K562 (cell line): ENCODE measurements around the gene GMPR. TPM values are rescaled to one million over a fixed set of nuclear protein-coding genes. Genes with fewer than 3 reads are reported as not detected.

Source experiments
- ARID1B ChIP-seq: fragments of 450-650 bp; IDR thresholded peaks from 2 replicates; pipeline ENCODE4 v1.6.1; 2016; ENCODE audit warnings: antibody characterized with exemption, mild to moderate bottlenecking, inconsistent platforms
- ATF1 ChIP-seq, 2 experiments: fragments of 450-650 bp in 1 of 2; IDR thresholded peaks; 2 replicates each; pipeline ENCODE4 v1.6.1; 2016; ENCODE audit warnings: missing compliant biosample characterization in 1 of 2, missing genetic modification characterization in 1 of 2
- CBX5 ChIP-seq: IDR thresholded peaks from 2 replicates; pipeline ENCODE4 v1.6.1; 2014; ENCODE audit warnings: low read depth, borderline replicate concordance
- DIDO1 ChIP-seq: fragments of 450-650 bp; IDR thresholded peaks from 2 replicates; pipeline ENCODE4 v1.6.1; 2016; ENCODE audit warnings: low read depth, missing biosample characterization, missing genetic modification characterization
- E2F1 ChIP-seq: sonication (generic); formaldehyde crosslinking; IDR thresholded peaks from 2 replicates; pipeline ENCODE4 v1.8.1; 2023; ENCODE audit warnings: mild to moderate bottlenecking, missing genetic modification reagents, moderate library complexity
- LEF1 ChIP-seq: fragments of 450-650 bp; IDR thresholded peaks from 2 replicates; pipeline ENCODE4 v1.6.1; 2016; ENCODE audit warnings: mild to moderate bottlenecking
- MAFG ChIP-seq: fragments of 450-650 bp; conservative IDR thresholded peaks from 2 replicates; pipeline ENCODE4 v1.6.1; 2016; ENCODE audit warnings: missing genetic modification characterization, missing compliant biosample characterization
- MBD2 ChIP-seq: sonication (generic); IDR thresholded peaks from 2 replicates; pipeline ENCODE4 v1.6.1; 2016; ENCODE audit warnings: low read depth, borderline replicate concordance
- MCM5 ChIP-seq: fragments of 450-650 bp; IDR thresholded peaks from 2 replicates; pipeline ENCODE4 v1.6.1; 2016; ENCODE audit warnings: low read depth
- MITF ChIP-seq: IDR thresholded peaks from 2 replicates; pipeline ENCODE4 v1.6.1; 2014; ENCODE audit warnings: antibody characterized with exemption
- NR2C2 ChIP-seq, 2 experiments: fragments of 200-800 bp in 1 of 2; sonication (Bioruptor generic) in 1 of 2; sonication (generic) in 1 of 2; formaldehyde crosslinking in 1 of 2; IDR thresholded peaks; 2 replicates each; pipeline versions ENCODE4 v1.6.1 to v1.8.0; 2016 to 2022; ENCODE audit warnings: mild to moderate bottlenecking in 1 of 2, missing compliant biosample characterization in 1 of 2, missing genetic modification characterization in 1 of 2, missing genetic modification reagents in 1 of 2
- PBX2 ChIP-seq, 2 experiments: IDR thresholded peaks in 1 of 2; conservative IDR thresholded peaks in 1 of 2; 2 replicates each; pipeline ENCODE4 v1.6.1; 2016; ENCODE audit warnings: low read depth in 2 of 2, mild to moderate bottlenecking in 1 of 2, missing compliant biosample characterization in 1 of 2, missing genetic modification characterization in 1 of 2, moderate library complexity in 1 of 2
- PHB2 ChIP-seq: fragments of 450-650 bp; IDR thresholded peaks from 2 replicates; pipeline ENCODE4 v1.6.1; 2017; ENCODE audit warnings: low read depth
- PHF8 ChIP-seq: fragments of 200-600 bp; sonication (generic); IDR thresholded peaks from 2 replicates; pipeline ENCODE4 v1.6.1; 2012; ENCODE audit warnings: mixed run types, mild to moderate bottlenecking, inconsistent platforms, low read length, moderate library complexity, borderline replicate concordance
- TFAP4 ChIP-seq: sonication (generic); formaldehyde crosslinking; IDR thresholded peaks from 2 replicates; pipeline ENCODE4 v1.8.0; 2022; ENCODE audit warnings: missing genetic modification reagents, mild to moderate bottlenecking, moderate library complexity, borderline replicate concordance
- TSC22D4 ChIP-seq: fragments of 450-650 bp; IDR thresholded peaks from 2 replicates; pipeline ENCODE4 v1.6.1; 2016; ENCODE audit warnings: missing genetic modification characterization, missing biosample characterization, control low read depth
- ZNF133 ChIP-seq: fragments of 250-450 bp; sonication (Bioruptor Pico); IDR thresholded peaks from 2 replicates; pipeline ENCODE4 v1.4.0; 2020; ENCODE audit warnings: mild to moderate bottlenecking
- ZNF655 ChIP-seq: fragments of 250-450 bp; sonication (Bioruptor Pico); IDR thresholded peaks from 2 replicates; pipeline ENCODE4 v1.5.0; 2021
- ZSCAN29 ChIP-seq: fragments of 450-650 bp; IDR thresholded peaks from 2 replicates; pipeline ENCODE4 v1.6.1; 2017
- polyA plus RNA-seq, 8 experiments: library from polyadenylated mRNA; depleted of rRNA in 4 of 8; stranded (reverse) in 5 of 8; unstranded in 3 of 8; fragments of >200 nt; fragmentation: Nextera tagmentation in 2 of 8; fragmentation: Illumina TruSeq in 1 of 8; extraction: Ambion mirVana in 2 of 8; extraction: Trizol in 1 of 8; gene quantifications; 2 replicates each; pipeline versions ENCODE4 v1.2.1 to v1.2.3, GENCODE V29; 2011 to 2014; ENCODE audit warnings: inconsistent platforms in 1 of 8, missing spikeins in 1 of 8
- total RNA-seq, 7 experiments: library from RNA; depleted of rRNA in 6 of 7; stranded (reverse); fragments of >200 nt in 6 of 7; fragmentation: Illumina TruSeq in 2 of 7; extraction: Trizol in 2 of 7; gene quantifications; 2 replicates each; pipeline versions ENCODE4 v1.2.1 to v1.2.3, GENCODE V29; 2011 to 2021; ENCODE audit warnings: low replicate concordance in 1 of 7

Gene GMPR
- total and polyA plus RNA-seq, 9 of the 15 experiments (the other 6 are each of a cell fraction or from before 2014, with no cell fraction given), result 34.6 to 83.7 (median 49.8) TPM

- TF ChIP-seq ATF1 (CRISPR knock-in tag; IDR thresholded peaks at IDR 0.05), result no peak
- peak; percentile 88 for TF ChIP-seq ATF1 (tag; IDR thresholded peaks at IDR 0.05)
- no peak for TF ChIP-seq TSC22D4 (tag)
- no peak for TF ChIP-seq PHB2
- peak; percentile 57 for TF ChIP-seq ARID1B
- peak; percentile 86; the same call in 1 of the 2 replicates for TF ChIP-seq TFAP4 (CRISPR knock-in tag)
- peak; percentile 68; the same call in 1 of the 2 replicates for TF ChIP-seq PHF8
- TF ChIP-seq MAFG, result peak; percentile 70
- no peak for TF ChIP-seq PBX2 (CRISPR knock-in tag; IDR thresholded peaks at IDR 0.05; ENCODE audit: low read depth)
- TF ChIP-seq PBX2 (tag; conservative IDR thresholded peaks at IDR 0.05; ENCODE audit: low read depth), result no peak
- peak; percentile 79 for TF ChIP-seq LEF1
- peak; percentile 76; the same call in 1 of the 2 replicates for TF ChIP-seq CBX5
- TF ChIP-seq ZSCAN29, result peak; percentile 84
- TF ChIP-seq MBD2, result peak; percentile 99
- no peak for TF ChIP-seq MCM5
- TF ChIP-seq DIDO1 (tag), result no peak
- TF ChIP-seq NR2C2 (CRISPR knock-in tag; IDR thresholded peaks at IDR 0.05), result peak; percentile 38
- no peak for TF ChIP-seq NR2C2 (tag; IDR thresholded peaks at IDR 0.05)
- peak; percentile 74 for TF ChIP-seq E2F1 (CRISPR knock-in tag)
- peak; percentile 80; the same call in 1 of the 2 replicates for TF ChIP-seq ZNF655 (CRISPR knock-in tag)
- peak; percentile 78; the same call in 1 of the 2 replicates for TF ChIP-seq ZNF133
- no peak for TF ChIP-seq MITF
Measured at GRCh38 chr6:16265351-16266341, 27.3 kb downstream of the GMPR start (continued).
